Urinary bladder (tissue), 4 donors: ENCODE results near the gene ZC3H14. TPM values are rescaled to one million over a fixed set of nuclear protein-coding genes. Genes with fewer than 3 reads are reported as not detected.

ENCODE experiments used
- DNase-seq: peaks from one replicate; pipeline ENCODE4 v3.0.0-alpha.2; 2015; ENCODE audit errors: extremely low spot score
- H3K27ac ChIP-seq: one replicate; pipeline ENCODE4 v1.5.1; 2013; ENCODE audit warnings: low read depth, mild to moderate bottlenecking, moderate library complexity
- H3K36me3 ChIP-seq: one replicate; pipeline ENCODE4 v1.6.1; 2013; ENCODE audit warnings: mild to moderate bottlenecking, moderate library complexity; ENCODE audit not compliant: insufficient read depth
- H3K4me1 ChIP-seq: one replicate; pipeline ENCODE4 v1.6.1; 2013; ENCODE audit warnings: mild to moderate bottlenecking, moderate library complexity; ENCODE audit not compliant: insufficient read depth
- H3K4me3 ChIP-seq: one replicate; pipeline ENCODE4 v1.5.1; 2013; ENCODE audit warnings: low read depth, low read length
- WGBS: extraction: QIAGEN DNeasy Blood & Tissue Kit; methylation state at CpG from one replicate; pipeline ENCODE4 v1.1.7; 2013; 5-methylcytosine and 5-hydroxymethylcytosine counted together
- polyA plus RNA-seq: library from polyadenylated mRNA; stranded (reverse); fragments of 200-250 nt; gene quantifications from one replicate; pipeline ENCODE4 v1.2.3, GENCODE V29; 2013
- total RNA-seq: library from RNA; depleted of rRNA; stranded (reverse); fragments of >200 nt; gene quantifications from one replicate; pipeline ENCODE4 v1.2.3, GENCODE V29; 2014
- donor health status: healthy with polysubstance abuse.
- donor health status: healthy.

ZC3H14 gene
- total and polyA plus RNA-seq, 2 donors: 33.8 to 66.4 TPM

DNA sequence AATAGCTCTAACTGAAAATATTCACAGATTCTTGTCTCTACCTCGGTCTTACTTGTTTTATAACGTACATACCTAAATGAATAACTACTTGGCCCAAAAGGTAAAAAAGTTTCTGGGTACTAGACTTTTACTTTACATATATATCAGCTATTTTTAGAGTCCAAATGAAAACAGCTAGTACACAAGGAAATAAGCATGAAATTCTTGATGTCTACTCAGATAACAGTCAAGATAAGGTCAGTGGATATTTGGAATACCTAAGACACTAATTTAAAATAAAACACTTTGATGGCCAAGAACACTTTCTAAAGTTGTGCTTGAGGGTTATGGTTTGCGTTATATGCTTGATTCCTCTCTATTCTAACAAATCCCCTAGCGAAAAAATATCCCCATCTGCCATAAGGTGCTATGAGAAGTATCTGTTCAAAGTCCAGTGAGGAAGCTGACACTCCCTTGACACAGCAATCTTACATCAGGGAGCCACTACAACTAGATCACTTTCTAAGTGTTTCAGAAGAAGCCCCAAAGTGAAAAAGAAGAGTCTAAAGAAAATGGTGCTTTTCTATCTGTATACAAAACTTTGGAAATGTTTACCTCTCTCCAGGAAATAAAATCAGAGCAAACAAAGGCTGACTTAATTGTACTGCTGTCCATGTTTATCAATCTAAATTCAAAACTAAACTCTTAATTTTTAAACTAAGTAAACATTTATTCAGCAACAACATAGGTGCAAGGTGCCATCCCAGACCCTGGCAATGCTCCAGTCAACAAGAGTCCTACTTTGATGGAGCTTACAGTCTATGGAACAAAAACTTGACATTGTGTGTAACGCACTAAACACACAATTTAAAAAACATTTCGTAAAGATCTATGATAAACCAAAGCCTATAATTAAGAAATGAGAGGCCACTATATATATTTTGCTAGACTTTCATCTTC is 19.7 kb upstream of the ZC3H14 start:
- DNase-seq: no peak
- Histone ChIP-seq H3K36me3 (peaks cover 1% of the 10 kb centered on the region), H3K4me1 (no peaks in the 10 kb centered on the region), H3K4me3 (no peak overlapping the region), H3K27ac (no peak overlapping the region)
- WGBS: 80% methylated on average over 6 of the region's 6 CpGs

DNA sequence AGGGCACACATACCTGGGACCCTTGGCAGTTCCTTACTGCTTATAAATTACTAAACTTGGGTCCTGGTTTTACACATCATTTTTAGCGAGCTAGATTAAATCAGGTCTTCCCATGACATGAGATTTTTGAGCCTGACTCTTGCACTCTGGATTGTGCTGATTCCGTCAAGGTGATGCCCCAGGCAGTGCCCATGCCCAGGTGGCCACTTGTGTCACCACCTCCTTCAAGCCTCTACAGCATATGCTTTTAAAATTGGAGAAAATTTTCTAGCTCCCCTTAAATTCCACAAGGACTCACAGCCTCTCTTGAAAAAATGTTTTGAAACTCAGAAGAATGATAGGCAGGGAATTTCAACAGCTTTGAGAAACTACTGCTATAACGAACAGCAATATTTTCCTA is 17.6 kb upstream of the ZC3H14 start:
- no peak overlapping the region for H3K4me3 ChIP-seq
- H3K36me3 ChIP-seq: peaks cover 4% of the 10 kb centered on the region
- DNase-seq: no peak
- no peak overlapping the region for H3K27ac ChIP-seq
- H3K4me1 ChIP-seq: no peaks in the 10 kb centered on the region
- WGBS: 92% methylated on average over 3 of the region's 3 CpGs

- Histone ChIP-seq H3K4me1 (no peaks in the 10 kb centered on the region), H3K36me3 (peaks cover 4% of the 10 kb centered on the region), H3K27ac (no peak overlapping the region), H3K4me3 (no peak overlapping the region)
- DNase-seq: no peak
- whole genome bisulfite sequencing: 76% methylated on average over 4 of the region's 4 CpGs
These were observed 16.0 kb upstream of the ZC3H14 start for GRCh38 chr14:88546621-88547385.

DNA sequence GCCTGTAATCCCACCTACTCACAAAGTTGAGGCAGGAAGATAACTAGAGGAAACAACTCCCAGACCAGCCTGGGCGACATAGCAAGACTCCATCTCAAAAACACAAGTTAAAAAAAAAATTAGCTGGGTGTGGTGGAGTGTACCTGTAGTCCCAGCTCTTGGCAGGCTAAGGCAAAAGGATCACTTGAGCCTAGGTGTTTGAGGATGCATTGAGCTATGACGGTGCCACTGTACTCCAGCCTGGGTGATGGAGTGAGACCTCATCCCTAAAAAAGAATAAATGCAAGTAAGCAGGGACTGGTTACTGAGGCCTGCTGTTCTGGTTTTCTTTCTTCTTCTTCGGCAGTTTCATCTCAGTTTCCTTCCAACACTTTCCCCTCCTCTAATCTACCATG is 15.5 kb upstream of the ZC3H14 start:
- Histone ChIP-seq H3K27ac (no peak overlapping the region), H3K4me1 (no peaks in the 10 kb centered on the region), H3K36me3 (peaks cover 4% of the 10 kb centered on the region), H3K4me3 (no peak overlapping the region)
- 91% methylated on average over 3 of the region's 3 CpGs for WGBS
- no peak for DNase-seq

DNA sequence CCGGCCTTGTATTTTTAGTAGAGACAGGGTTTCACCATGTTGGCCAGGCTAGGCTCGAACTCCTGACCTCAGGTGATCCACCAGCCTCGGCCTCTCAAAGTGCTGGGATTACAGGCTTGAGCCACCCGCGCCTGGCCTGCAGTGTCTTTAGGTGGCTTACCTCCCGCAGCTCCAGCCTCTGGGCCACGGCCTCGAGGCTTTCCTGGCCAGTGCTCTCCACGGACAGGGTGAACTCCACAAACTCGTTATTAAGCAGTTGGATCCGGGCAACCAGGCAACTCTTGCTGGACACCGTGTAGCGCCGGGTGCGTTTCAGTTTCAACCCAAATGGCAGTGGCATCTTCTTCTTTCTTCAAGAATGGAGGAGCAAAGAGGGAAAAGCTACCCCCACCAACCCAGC is 12.8 kb upstream of the ZC3H14 start:
- H3K27ac ChIP-seq: no peak overlapping the region
- no peak overlapping the region for H3K4me3 ChIP-seq
- no peak for DNase-seq
- peaks cover 4% of the 10 kb centered on the region for H3K36me3 ChIP-seq
- H3K4me1 ChIP-seq: no peaks in the 10 kb centered on the region
- 95% methylated on average over 15 of the region's 15 CpGs for WGBS

- peak overlapping the region; percentile 59 for H3K4me3 ChIP-seq
- H3K27ac ChIP-seq: no peak overlapping the region
- DNase-seq: peak; percentile 64
- 5% methylated on average over 50 of the region's 50 CpGs for WGBS
- peaks cover 4% of the 10 kb centered on the region for H3K36me3 ChIP-seq
- H3K4me1 ChIP-seq: no peaks in the 10 kb centered on the region
These were observed 11.6 kb upstream of the ZC3H14 start for GRCh38 chr14:88551094-88551870.

DNA sequence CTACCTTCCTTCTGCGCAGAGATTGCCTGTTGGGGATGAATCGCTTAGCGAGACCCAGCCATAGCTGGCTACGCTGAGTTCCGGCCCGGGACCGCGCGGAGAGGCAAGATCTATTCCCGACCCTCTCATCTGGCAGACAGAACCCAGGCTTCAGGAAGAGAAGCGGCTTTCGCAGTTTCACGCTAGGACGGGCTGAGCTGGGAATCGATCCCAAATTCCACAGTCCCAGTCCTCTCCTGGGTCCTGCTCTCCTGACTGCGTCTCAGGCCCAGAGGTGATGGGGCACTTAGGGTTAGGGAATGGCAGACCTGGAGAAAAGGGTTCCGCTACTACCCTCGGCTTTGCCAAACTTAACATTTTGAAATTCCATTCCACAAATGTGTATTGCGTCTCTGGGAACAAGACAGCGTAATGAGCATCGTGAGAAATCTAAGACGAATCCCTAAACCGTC is 10.8 kb upstream of the ZC3H14 start:
- Histone ChIP-seq H3K4me1 (no peaks in the 10 kb centered on the region), H3K36me3 (peaks cover 2% of the 10 kb centered on the region), H3K27ac (no peak overlapping the region), H3K4me3 (peak overlapping the region; percentile 59)
- 4% methylated on average over 23 of the region's 23 CpGs for WGBS
- DNase-seq: no peak

DNA sequence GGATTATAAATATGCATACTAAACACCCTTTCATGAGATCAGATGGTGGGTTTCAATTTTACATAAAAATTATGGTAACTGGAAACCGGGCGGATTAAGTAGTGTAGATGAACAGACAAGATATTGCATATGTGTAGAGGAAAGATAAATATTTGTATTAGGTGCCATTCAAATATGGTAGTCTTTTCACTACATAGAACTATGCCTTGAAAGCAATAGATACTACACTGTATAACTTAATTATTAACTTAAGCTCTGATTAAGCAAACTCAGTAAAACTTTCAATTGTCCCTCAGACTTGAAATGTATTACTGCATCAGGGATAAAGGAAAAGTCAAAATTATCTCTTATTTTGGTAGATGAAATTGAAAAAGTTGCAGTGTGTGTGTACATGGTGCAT is 10.0 kb upstream of the ZC3H14 start:
- H3K4me3 ChIP-seq: no peak overlapping the region
- WGBS: 81% methylated on average over 2 of the region's 2 CpGs
- no peak for DNase-seq
- peaks cover 2% of the 10 kb centered on the region for H3K36me3 ChIP-seq
- no peak overlapping the region for H3K27ac ChIP-seq
- H3K4me1 ChIP-seq: no peaks in the 10 kb centered on the region

DNA sequence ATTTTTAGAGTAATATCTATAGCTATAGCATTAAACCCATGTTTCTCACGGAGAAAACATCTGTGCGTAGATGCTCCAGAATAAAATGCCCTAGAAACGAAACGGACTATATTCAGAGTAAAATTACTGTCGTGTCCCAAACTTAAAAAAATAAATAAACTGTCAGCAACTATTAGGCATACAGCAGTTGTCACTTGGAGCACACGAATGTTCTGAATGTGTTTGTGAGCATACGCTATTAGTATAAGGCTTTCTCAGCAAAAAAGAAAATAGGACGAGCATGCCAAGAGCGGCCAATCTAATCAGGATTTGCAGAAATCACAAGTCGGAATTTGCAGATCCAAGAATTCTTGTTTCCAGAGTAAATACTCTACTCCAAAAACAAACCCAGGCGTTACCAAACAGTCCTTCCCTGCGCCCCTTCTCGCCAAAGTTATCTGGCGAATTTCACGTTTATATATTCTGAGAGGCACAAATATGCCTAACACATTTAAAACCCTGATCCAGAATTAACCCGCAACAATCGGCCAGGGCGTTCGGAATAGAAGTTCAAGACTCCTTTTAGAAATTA is 8.9 kb upstream of the ZC3H14 start:
- no peaks in the 10 kb centered on the region for H3K4me1 ChIP-seq
- peaks cover 2% of the 10 kb centered on the region for H3K36me3 ChIP-seq
- peak; percentile 20 for DNase-seq
- H3K27ac ChIP-seq: peak overlapping the region; percentile 94
- H3K4me3 ChIP-seq: peak overlapping the region; percentile 99
- 3% methylated on average over 19 of the region's 19 CpGs for WGBS

DNA sequence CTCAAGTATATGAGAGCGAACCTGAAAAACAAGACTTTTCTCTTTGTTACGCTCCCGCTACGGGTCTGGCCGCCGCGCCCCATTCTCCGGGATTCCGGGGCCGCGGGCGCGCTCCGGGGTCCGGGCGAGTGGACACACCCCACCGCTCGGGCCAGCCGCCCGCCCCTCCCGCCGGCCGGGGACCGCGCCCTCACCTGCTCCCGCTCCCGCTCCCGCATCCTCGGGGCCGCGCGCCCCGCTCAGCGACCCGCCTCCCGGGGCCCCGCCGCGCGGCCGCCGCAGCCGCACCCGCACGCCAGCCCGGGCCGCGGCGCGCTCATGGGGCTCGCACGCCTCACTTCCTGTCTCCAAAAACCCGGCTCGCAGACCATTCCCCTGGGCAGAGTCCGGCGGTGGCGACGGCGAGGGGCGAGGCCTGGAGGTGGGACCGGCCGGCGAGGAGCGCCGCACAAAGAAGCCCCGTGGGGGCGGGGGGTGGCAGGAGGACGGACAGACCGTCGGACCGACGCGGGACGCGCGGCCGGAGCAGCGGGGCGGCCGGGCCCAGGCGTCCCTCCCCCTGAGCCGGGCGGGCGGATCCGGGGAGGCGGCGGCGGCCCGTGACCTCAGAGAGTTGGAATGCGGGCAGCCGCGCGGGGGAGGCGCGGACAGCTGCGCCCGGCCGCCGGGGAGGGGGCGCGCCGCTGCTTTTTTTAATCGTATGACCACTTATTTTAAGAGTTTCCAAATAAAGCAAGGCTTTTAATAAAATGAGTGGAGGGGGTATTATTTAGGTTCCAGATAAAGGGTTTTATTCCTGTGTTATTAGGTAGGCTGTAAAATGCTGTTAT is 8.2 kb upstream of the ZC3H14 start, which contains the start of gene PTPN21:
Gene PTPN21 (minus strand): TSS at position 551 of the 830 bp plus-strand sequence. CDS start 4,590 bp downstream, outside the sequence.
- H3K36me3 ChIP-seq: no peaks in the 10 kb centered on the region
- peak; percentile 26 for DNase-seq
- WGBS: under 1% methylated on average over 103 of the region's 103 CpGs
- H3K27ac ChIP-seq: peak within 1 kb of the TSS; percentile 94
- peak within 1 kb of the TSS; percentile 99 for H3K4me3 ChIP-seq
- no peaks in the 10 kb centered on the region for H3K4me1 ChIP-seq

GRCh38 chr14:88556581-88556980 is 6.3 kb upstream of the ZC3H14 start:
- Histone ChIP-seq H3K36me3 (no peaks in the 10 kb centered on the region), H3K4me3 (no peak overlapping the region), H3K27ac (no peak overlapping the region), H3K4me1 (no peaks in the 10 kb centered on the region)
- DNase-seq: no peak
- WGBS: 37% methylated on average over 3 of the region's 3 CpGs

DNA sequence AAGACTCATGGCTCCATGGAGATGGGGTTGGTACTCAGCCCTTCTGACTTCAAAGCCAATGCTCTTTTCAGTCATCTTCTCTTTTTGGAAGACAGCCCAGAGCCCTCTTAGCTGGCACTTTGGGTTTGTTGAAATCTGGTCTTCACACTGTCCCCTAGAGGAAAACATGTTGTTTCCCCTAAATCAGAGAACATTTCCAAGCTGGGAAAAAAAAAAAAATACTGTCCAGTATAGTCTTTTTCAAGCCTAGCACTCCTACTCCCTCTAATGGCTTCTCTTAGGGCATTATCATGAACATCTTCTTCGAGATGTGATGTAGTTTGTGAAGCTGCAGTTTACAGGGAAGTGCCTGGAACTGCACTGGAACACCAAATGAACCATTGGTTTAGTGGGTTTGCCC is 3.0 kb upstream of the ZC3H14 start:
- Histone ChIP-seq H3K4me1 (no peaks in the 10 kb centered on the region), H3K36me3 (no peaks in the 10 kb centered on the region), H3K27ac (no peak overlapping the region), H3K4me3 (no peak overlapping the region)
- WGBS: 3% methylated on average over 1 of the region's 1 CpG
- no peak for DNase-seq
